Aorta (tissue), 5 donors: ENCODE data around the gene PIAS3. TPM values are rescaled to one million over a fixed set of nuclear protein-coding genes. Genes with fewer than 3 reads are reported as not detected.
"Not testable (repeated sequence)": the region's sequence is repeated elsewhere in the genome, so short reads cannot be mapped to it uniquely, and the experiment has no call there.

Experiments used
- ATAC-seq: fragments of 200-7000 bp; cut with Tn5 transposase; one replicate; pipeline ENCODE4 v1.9.1; 2022; ENCODE audit warnings: moderate library complexity; ENCODE audit not compliant: low FRiP score
- DNase-seq, 2 donors: peaks; one replicate each; pipeline ENCODE4 v3.0.0-alpha.2; 2020
- H3K27ac ChIP-seq, 2 donors: one replicate each; pipeline ENCODE4 v1.5.1; 2013; ENCODE audit warnings: low read length in 2 of 2, mild to moderate bottlenecking in 2 of 2, moderate library complexity in 2 of 2, control low read depth in 1 of 2, inconsistent platforms in 1 of 2, low read depth in 1 of 2
- H3K27me3 ChIP-seq, 2 donors: one replicate each; pipeline ENCODE4 v1.6.1; 2013; ENCODE audit warnings: control low read depth in 1 of 2, low read length in 1 of 2, mild to moderate bottlenecking in 1 of 2, moderate library complexity in 1 of 2; ENCODE audit not compliant: insufficient read depth in 2 of 2, control insufficient read depth in 1 of 2
- H3K36me3 ChIP-seq, 2 donors: one replicate each; pipeline ENCODE4 v1.6.1; 2013; ENCODE audit warnings: control low read depth in 1 of 2, low read length in 1 of 2, mild to moderate bottlenecking in 1 of 2; ENCODE audit not compliant: insufficient read depth in 2 of 2, control insufficient read depth in 1 of 2
- H3K4me1 ChIP-seq, 2 donors: one replicate each; pipeline ENCODE4 v1.6.1; 2013; ENCODE audit warnings: low read length in 2 of 2, control low read depth in 1 of 2, mild to moderate bottlenecking in 1 of 2, moderate library complexity in 1 of 2; ENCODE audit not compliant: insufficient read depth in 2 of 2, control insufficient read depth in 1 of 2
- H3K4me3 ChIP-seq, 2 donors: one replicate each; pipeline ENCODE4 v1.5.1; 2013; ENCODE audit warnings: low read length in 2 of 2, control low read depth in 1 of 2, mild to moderate bottlenecking in 1 of 2
- H3K9me3 ChIP-seq: one replicate; pipeline ENCODE4 v1.6.1; 2013; ENCODE audit warnings: mild to moderate bottlenecking, low read length; ENCODE audit not compliant: control insufficient read depth
- WGBS, 2 donors: extraction: QIAGEN DNeasy Blood & Tissue Kit; methylation state at CpG; one replicate each; pipeline ENCODE4 v1.1.7; 2013; 5-methylcytosine and 5-hydroxymethylcytosine counted together
- intact Hi-C, 2 donors: fragments of 100-400 bp; cut with DNase I; formaldehyde crosslinking; loops; one replicate each; pipeline versions ENCODE4 v1.14.2 to v1.15.0; 2022
- polyA plus RNA-seq, 2 donors: library from polyadenylated mRNA; stranded (reverse); fragments of 200-250 nt; gene quantifications; one replicate each; pipeline ENCODE4 v1.2.3, GENCODE V29; 2013
- total RNA-seq, 2 donors: library from RNA; stranded (reverse); fragmentation: NEBNext Ultra II Directional; extraction: Animal tissue kit (Norgen Biotek cat#: 25700); gene quantifications; one replicate each; pipeline ENCODE4 v1.2.1, GENCODE V29; 2021
- donor health status: healthy with polysubstance abuse.
- donor health status: Bipolar disorder and iron deficiency.
- donor health status: DM: no; HTN: no; CAD: no.
- donor health status: DM: no; HTN: no; CAD: no.
- donor health status: DM: yes; HTN: yes; CAD: no.

PIAS3 gene
- total and polyA plus RNA-seq, 4 donors = 12.3 to 81.7 (median 52.6) TPM

GRCh38 chr1:145845514-145846161 is 13.2 kb downstream of the PIAS3 start, which contains the start of gene NUDT17:
NUDT17 (plus strand) TSS chr1:145845630; CDS start chr1:145845641, 11 bp downstream.
- Histone ChIP-seq H3K27ac (peak within 1 kb of the TSS in 1 of 2 donors; percentile 66), H3K36me3 (peaks cover 3 to 6% of the 10 kb centered on the region in 2 donors)
- DNase-seq = peak; percentile 88 to 95

GRCh38 chr1:145845144-145845513 is 13.8 kb downstream of the PIAS3 start:
- 6 to 10% methylated on average over 4 of the region's 4 CpGs for WGBS, 2 donors

More at GRCh38 chr1:145845514-145846161, 13.2 kb downstream of the PIAS3 start, which contains the start of gene NUDT17:
- Histone ChIP-seq H3K9me3 (no peaks in the 10 kb centered on the region), H3K4me1 (no peaks in the 10 kb centered on the region), H3K4me3 (peak within 1 kb of the TSS; percentile 4 to 12), H3K27me3 (no peaks in the 10 kb centered on the region)
- ATAC-seq = peak; percentile 94
- WGBS, 2 donors = 1% methylated on average over 46 to 50 of the region's 50 CpGs
- intact Hi-C loops = loop anchor here (5.0 kb wide), 2 partner anchors 67 to 167 kb away; partner anchors contain the start of gene ITGA10 (in 2 of the 2)

GRCh38 chr1:145843031-145843430 is 15.8 kb downstream of the PIAS3 start:
- H3K36me3 ChIP-seq = peaks cover 4 to 5% of the 10 kb centered on the region in 2 donors
- no peaks in the 10 kb centered on the region for H3K4me1 ChIP-seq
- ATAC-seq = no peak
- DNase-seq = no peak
- H3K9me3 ChIP-seq = no peaks in the 10 kb centered on the region
- H3K27me3 ChIP-seq = no peaks in the 10 kb centered on the region
- no peak overlapping the region for H3K27ac ChIP-seq
- no peak overlapping the region for H3K4me3 ChIP-seq
- intact Hi-C loops = no loop called here
- 94 to 95% methylated on average over 3 of the region's 3 CpGs for WGBS, 2 donors

More at GRCh38 chr1:145845144-145845513, 13.8 kb downstream of the PIAS3 start:
- Histone ChIP-seq H3K36me3 (peaks cover 3 to 4% of the 10 kb centered on the region in 2 donors), H3K27me3 (no peaks in the 10 kb centered on the region), H3K9me3 (no peaks in the 10 kb centered on the region), H3K27ac (no peak overlapping the region), H3K4me1 (no peaks in the 10 kb centered on the region), H3K4me3 (no peak overlapping the region)
- intact Hi-C loops = loop anchor here (5.0 kb wide), 2 partner anchors 67 to 167 kb away; partner anchors contain the start of gene ITGA10 (in 2 of the 2)
- ATAC-seq (no peak), DNase-seq (no peak)

GRCh38 chr1:145837656-145838055 is 21.2 kb downstream of the PIAS3 start:
- DNase-seq (no peak), ATAC-seq (no peak)
- Histone ChIP-seq H3K27ac (no peak overlapping the region), H3K4me3 (no peak overlapping the region), H3K4me1 (no peaks in the 10 kb centered on the region), H3K9me3 (no peaks in the 10 kb centered on the region), H3K27me3 (no peaks in the 10 kb centered on the region), H3K36me3 (peaks cover 7 to 11% of the 10 kb centered on the region in 2 donors)
- intact Hi-C loops = no loop called here
- 91 to 96% methylated on average over 1 of the region's 1 CpG for WGBS, 2 donors

GRCh38 chr1:145830810-145831209 is 28.1 kb downstream of the PIAS3 start:
- H3K4me1 ChIP-seq, H3K27ac ChIP-seq, H3K4me3 ChIP-seq, ATAC-seq, intact Hi-C loops, H3K36me3 ChIP-seq, H3K9me3 ChIP-seq, H3K27me3 ChIP-seq, DNase-seq: not testable (repeated sequence)
- WGBS, 2 donors = 98 to 100% methylated on average over 2 of the region's 2 CpGs

GRCh38 chr1:145828367-145829026 is 30.4 kb downstream of the PIAS3 start:
- Histone ChIP-seq H3K36me3 (peaks cover 3 to 7% of the 10 kb centered on the region in 2 donors), H3K9me3 (no peaks in the 10 kb centered on the region), H3K27ac (no peak overlapping the region), H3K4me1 (no peaks in the 10 kb centered on the region), H3K27me3 (no peaks in the 10 kb centered on the region), H3K4me3 (no peak overlapping the region)
- ATAC-seq (no peak), DNase-seq (no peak)
- intact Hi-C loops = loop anchor here in 1 of 2 donors (10.0 kb wide), 1 partner anchor 74 kb away; no protein-coding TSS in a partner anchor

GRCh38 chr1:145827966-145828365 is 30.9 kb downstream of the PIAS3 start:
- ATAC-seq = no peak
- no peaks in the 10 kb centered on the region for H3K4me1 ChIP-seq

GRCh38 chr1:145826030-145826429 is 32.9 kb downstream of the PIAS3 start:
- peaks cover 0 to 5% of the 10 kb centered on the region in 2 donors for H3K36me3 ChIP-seq
- intact Hi-C loops = loop anchor here in 1 of 2 donors (10.0 kb wide), 1 partner anchor 71 kb away; no protein-coding TSS in a partner anchor
- no peak overlapping the region for H3K4me3 ChIP-seq
- H3K27ac ChIP-seq = no peak overlapping the region
- no peaks in the 10 kb centered on the region for H3K27me3 ChIP-seq
- no peaks in the 10 kb centered on the region for H3K4me1 ChIP-seq
- WGBS, 2 donors = 89 to 99% methylated on average over 2 of the region's 2 CpGs
- no peaks in the 10 kb centered on the region for H3K9me3 ChIP-seq
- no peak for ATAC-seq
- no peak for DNase-seq

More at GRCh38 chr1:145827966-145828365, 30.9 kb downstream of the PIAS3 start:
- Histone ChIP-seq H3K9me3 (no peaks in the 10 kb centered on the region), H3K27ac (no peak overlapping the region), H3K4me3 (no peak overlapping the region), H3K27me3 (no peaks in the 10 kb centered on the region), H3K36me3 (peaks cover 3 to 7% of the 10 kb centered on the region in 2 donors)
- intact Hi-C loops = loop anchor here in 1 of 2 donors (10.0 kb wide), 1 partner anchor 73 kb away; no protein-coding TSS in a partner anchor
- DNase-seq = no peak
